ENCODE results near the gene ZNF764.
"Not testable (repeated sequence)": the region's sequence is repeated elsewhere in the genome, so short reads cannot be mapped to it uniquely, and the experiment has no call there.

ZNF764 gene

DNA sequence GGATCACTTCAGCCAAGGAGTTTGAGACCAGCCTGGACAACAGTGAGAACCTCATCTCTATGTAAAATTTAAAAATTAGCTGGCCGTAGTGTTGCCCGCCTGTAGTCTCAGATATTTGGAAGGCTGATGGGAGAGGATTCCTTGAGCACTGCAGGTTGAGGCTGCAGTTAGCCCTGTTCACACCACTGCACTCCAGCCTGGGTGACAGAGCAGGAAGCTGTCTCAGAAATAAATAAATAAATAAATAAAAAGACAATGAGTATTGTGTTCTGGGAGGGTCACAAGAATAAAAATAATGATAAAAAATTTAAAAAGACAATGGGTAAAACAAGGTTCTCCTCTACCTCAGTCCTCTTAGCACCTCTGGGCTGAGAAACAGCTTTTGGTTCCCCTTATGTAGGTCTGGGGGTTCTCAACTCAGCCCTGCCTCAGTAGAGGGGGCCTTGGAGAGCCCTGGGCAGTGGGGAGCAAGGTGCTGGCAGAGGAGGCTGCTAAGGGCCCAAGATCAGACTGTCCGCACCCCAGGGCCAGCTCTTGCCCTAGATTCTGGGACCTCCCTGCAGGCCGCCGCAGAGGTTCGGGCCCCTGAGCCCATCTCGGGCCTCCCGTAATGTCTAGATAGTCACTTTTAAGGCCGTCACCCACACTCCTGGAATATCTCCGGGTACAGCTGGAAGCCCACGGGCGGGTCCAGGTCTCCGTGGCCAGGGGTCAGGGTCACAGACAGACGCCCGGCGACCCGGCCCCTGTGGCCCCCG lies 3.4 kb downstream of the ZNF764 start:
- Histone ChIP-seq H3K36me3 (ENCODE audit: control insufficient read depth, insufficient read depth, low read length) (peaks cover 4% of the 10 kb centered on the region), H3K4me1 (ENCODE audit: control insufficient read depth, insufficient read depth, low read length) (peaks cover 5% of the 10 kb centered on the region)

DNA sequence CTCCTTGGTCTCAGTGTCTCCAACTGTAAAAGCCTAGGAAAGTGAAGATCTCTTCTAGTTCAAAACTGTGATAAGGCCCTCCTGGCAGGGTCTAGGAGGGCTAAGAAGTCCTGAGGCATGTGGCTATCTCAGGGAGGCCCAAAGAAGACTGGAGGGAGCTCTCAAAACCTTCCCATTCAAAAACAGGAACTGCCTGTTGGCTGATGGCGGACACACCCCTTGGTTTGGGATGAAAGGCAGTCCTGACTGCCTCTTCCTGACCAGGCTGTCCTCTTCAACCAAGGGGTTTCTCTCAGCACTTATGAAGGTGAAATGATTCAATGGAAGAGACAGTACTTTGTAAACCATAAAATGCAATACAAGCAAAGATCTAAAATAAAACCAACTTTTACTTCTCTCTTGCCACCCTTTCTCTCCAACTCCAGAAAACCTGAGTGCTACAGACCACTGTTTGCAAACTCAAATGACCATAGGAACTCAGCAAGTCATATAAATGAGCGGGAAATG lies 4.7 kb downstream of the ZNF764 start:
- Histone ChIP-seq H3K36me3 (ENCODE audit: control insufficient read depth, insufficient read depth, low read length) (peaks cover 4% of the 10 kb centered on the region), H3K4me3 (ENCODE audit: low read length) (no peak overlapping the region), H3K9ac (ENCODE audit: low read length) (no peak overlapping the region), H3K27ac (ENCODE audit: low read depth, low read length) (no peak overlapping the region), H3K27me3 (ENCODE audit: control insufficient read depth, insufficient read depth, low read length) (no peaks in the 10 kb centered on the region), H3K4me1 (ENCODE audit: control insufficient read depth, insufficient read depth, low read length) (peaks cover 5% of the 10 kb centered on the region)

More for the DNA sequence above, 3.4 kb downstream of the ZNF764 start:
- no peak overlapping the region for H3K4me3 ChIP-seq (ENCODE audit: low read length)
- H3K9ac ChIP-seq (ENCODE audit: low read length), result no peak overlapping the region
- no peaks in the 10 kb centered on the region for H3K27me3 ChIP-seq (ENCODE audit: control insufficient read depth, insufficient read depth, low read length)
- H3K27ac ChIP-seq (ENCODE audit: low read depth, low read length), result no peak overlapping the region

DNA sequence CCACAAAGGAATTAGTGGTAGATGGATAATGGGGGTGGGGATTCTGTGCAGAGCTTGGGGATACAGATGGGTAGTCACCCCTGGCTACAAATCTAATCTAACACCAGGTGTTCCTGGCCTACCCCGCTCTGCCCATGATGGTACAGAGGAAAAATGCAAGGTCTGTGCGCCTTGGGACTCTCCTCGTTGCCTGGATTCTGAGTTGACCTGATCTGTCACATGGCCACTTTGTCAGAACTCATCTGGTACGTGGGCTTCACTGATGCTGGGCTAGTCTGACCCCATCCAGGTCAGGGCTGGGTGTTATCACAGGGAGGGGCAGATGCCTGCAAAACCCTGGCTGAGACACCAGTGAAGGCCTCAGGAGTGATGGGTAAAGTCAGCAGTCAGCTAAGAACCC lies 5.2 kb downstream of the ZNF764 start:
- no peak overlapping the region for H3K9ac ChIP-seq (ENCODE audit: low read length)
- H3K36me3 ChIP-seq (ENCODE audit: control insufficient read depth, insufficient read depth, low read length), result peaks cover 4% of the 10 kb centered on the region
- no peak overlapping the region for H3K27ac ChIP-seq (ENCODE audit: low read depth, low read length)
- H3K4me1 ChIP-seq (ENCODE audit: control insufficient read depth, insufficient read depth, low read length), result peaks cover 5% of the 10 kb centered on the region
- no peak overlapping the region for H3K4me3 ChIP-seq (ENCODE audit: low read length)
- H3K27me3 ChIP-seq (ENCODE audit: control insufficient read depth, insufficient read depth, low read length), result no peaks in the 10 kb centered on the region

DNA sequence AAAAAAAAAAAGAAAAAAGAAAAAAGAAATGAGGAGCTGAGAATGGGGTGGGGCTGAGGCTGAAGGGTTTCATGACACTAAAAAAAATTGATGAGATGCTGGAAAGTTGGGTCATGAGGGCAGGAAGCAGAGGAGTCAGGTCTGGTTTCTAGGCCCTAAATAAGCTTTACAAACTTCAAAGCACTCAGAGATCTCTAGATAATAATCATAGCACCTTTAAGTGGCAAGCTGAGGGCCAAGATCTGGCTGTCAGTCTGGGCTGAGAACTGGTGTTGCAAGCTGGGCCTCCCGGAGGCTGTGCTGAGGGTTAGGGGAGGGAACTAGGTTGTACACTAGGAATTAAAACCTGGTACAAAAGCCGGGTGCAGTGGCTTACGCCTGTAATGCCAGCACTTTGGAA lies 6.4 kb downstream of the ZNF764 start:
- Histone ChIP-seq H3K27me3 (ENCODE audit: control insufficient read depth, insufficient read depth, low read length) (no peaks in the 10 kb centered on the region), H3K9ac (ENCODE audit: low read length) (no peak overlapping the region), H3K4me3 (ENCODE audit: low read length) (no peak overlapping the region), H3K4me1 (ENCODE audit: control insufficient read depth, insufficient read depth, low read length) (no peaks in the 10 kb centered on the region), H3K27ac (ENCODE audit: low read depth, low read length) (no peak overlapping the region), H3K36me3 (ENCODE audit: control insufficient read depth, insufficient read depth, low read length) (peaks cover 4% of the 10 kb centered on the region)

DNA sequence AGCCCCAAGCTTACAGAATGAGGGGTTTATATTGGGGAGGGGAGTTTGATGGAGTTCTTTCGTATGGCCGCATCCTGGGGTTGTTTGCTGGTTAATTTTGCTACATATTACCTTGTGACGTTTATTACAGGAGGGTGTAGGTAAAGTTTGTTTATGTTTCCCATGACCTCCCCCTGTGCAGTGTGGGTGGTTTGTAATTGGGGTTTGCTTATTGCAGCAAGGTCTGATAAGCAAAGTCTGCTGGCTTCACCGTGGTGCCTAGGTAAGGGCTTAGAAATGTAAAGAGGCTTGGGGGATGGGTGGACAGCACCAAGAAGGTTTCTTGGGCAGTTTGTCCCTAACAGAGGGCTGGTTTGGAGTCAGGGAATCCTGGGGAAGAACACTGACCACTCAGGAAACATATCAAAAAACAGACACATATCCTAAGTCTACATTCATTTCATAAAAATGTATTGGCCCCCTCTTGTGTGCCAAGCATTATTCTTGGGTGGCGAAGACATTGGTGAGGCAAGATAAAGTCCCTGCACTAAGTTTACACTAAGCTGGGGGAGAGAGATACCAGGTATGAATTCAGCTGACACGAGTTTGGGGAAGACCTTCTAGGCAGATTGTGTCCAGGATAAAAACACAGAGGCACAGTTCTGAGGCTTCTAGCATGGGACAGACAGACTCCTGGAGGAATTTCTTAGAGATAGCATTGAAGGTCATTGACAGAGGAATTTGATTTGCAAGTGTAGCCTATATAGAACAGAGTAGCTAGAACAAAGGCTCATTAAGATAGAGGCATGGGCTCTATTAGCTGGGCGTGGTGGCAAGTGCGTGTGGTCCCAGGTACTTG lies 9.5 kb downstream of the ZNF764 start:
- no peak overlapping the region for H3K9ac ChIP-seq (ENCODE audit: low read length)
- H3K4me1 ChIP-seq (ENCODE audit: control insufficient read depth, insufficient read depth, low read length), result no peaks in the 10 kb centered on the region
- no peaks in the 10 kb centered on the region for H3K36me3 ChIP-seq (ENCODE audit: control insufficient read depth, insufficient read depth, low read length)
- H3K27ac ChIP-seq (ENCODE audit: low read depth, low read length), result no peak overlapping the region
- H3K4me3 ChIP-seq (ENCODE audit: low read length), result no peak overlapping the region
- no peaks in the 10 kb centered on the region for H3K27me3 ChIP-seq (ENCODE audit: control insufficient read depth, insufficient read depth, low read length)

DNA sequence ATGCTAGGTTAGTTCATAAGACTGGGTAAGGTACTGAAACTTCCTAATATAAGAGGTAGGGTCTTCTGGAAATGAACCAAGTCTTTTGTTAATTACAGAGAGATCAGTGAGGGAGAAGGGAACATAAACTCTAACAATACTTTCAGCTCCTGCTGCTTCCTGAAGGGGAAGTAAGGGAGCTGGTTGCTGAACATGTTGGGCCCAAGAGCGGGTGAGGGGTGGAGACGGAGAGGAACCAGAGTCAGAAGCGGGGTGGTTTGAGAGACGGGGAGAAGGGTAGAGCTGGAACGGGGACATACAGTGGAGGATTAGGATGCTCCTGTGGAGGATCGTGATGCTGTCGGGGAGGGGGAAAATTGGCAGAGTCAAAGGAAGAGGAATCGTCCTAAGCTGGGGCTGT lies 12.1 kb downstream of the ZNF764 start:
- Histone ChIP-seq H3K4me3 (ENCODE audit: low read length) (no peak overlapping the region), H3K36me3 (ENCODE audit: control insufficient read depth, insufficient read depth, low read length) (no peaks in the 10 kb centered on the region), H3K9ac (ENCODE audit: low read length) (no peak overlapping the region), H3K27ac (ENCODE audit: low read depth, low read length) (no peak overlapping the region), H3K27me3 (ENCODE audit: control insufficient read depth, insufficient read depth, low read length) (no peaks in the 10 kb centered on the region), H3K4me1 (ENCODE audit: control insufficient read depth, insufficient read depth, low read length) (no peaks in the 10 kb centered on the region)

DNA sequence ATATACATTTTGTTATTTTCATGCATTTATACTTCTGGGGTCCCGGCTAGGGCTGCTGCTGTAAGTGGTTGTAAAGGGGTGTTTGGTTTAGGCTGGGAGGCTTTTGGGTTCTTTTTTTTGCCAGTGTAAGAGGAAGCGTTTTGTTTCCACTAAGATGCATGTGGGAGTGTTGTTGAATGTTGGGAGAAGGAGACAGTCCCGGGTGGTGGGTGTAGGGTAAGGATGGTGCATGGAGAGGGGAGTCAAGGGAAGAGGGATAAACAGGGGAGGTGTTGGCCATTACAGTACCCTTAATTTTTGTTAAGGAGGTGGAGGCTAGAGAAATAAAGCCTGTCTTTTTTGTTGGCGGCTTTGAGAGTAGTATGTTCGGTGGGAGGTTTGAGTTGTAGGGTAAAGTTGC lies 15.1 kb downstream of the ZNF764 start:
- no peak overlapping the region for H3K27ac ChIP-seq (ENCODE audit: low read depth, low read length)
- H3K4me3 ChIP-seq (ENCODE audit: low read length), result no peak overlapping the region
- no peak overlapping the region for H3K9ac ChIP-seq (ENCODE audit: low read length)
- H3K36me3 ChIP-seq (ENCODE audit: control insufficient read depth, insufficient read depth, low read length), result no peaks in the 10 kb centered on the region
- H3K27me3 ChIP-seq (ENCODE audit: control insufficient read depth, insufficient read depth, low read length), result no peaks in the 10 kb centered on the region
- no peaks in the 10 kb centered on the region for H3K4me1 ChIP-seq (ENCODE audit: control insufficient read depth, insufficient read depth, low read length)

DNA sequence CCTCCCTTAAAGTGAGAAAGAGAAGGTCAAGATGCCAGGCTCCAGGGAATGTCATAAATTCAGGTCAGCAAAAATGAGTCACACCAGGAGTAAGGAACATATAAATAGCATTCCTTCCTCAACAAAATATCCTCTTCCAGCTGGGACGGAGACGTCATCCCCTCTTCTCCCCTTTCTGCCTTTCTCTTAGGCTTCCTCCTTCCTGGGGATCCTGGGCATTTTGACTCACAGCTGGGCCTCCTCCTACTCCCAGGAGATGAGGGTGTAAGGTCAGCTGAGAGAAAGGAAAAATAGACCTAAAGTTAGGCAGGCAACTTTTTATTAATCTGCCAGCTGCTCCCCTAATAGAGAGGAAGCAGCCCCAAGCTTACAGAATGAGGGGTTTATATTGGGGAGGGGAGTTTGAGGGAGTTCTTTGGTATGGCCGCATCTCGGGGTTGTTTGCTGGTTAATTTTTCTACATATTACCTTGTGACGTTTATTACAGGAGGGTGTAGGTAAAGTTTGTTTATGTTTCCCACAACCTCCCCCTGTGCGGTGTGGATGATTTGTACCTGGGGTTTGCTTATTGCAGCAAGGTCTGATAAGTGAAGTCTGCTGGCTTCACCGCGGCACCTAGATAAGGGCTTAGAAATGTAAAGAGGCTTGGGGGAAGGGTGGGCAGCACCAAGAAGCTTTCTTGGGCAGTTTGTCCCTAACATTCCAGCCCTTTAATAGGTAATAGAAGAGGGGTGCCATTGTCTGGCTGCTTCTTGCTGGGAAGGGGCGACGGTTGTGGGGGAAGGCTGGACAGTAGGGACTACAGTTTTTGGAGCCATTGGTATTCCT lies 16.5 kb downstream of the ZNF764 start:
- Histone ChIP-seq H3K4me1 (ENCODE audit: control insufficient read depth, insufficient read depth, low read length) (no peaks in the 10 kb centered on the region), H3K4me3 (ENCODE audit: low read length) (no peak overlapping the region), H3K9ac (ENCODE audit: low read length) (no peak overlapping the region), H3K27ac (ENCODE audit: low read depth, low read length) (no peak overlapping the region), H3K36me3 (ENCODE audit: control insufficient read depth, insufficient read depth, low read length) (no peaks in the 10 kb centered on the region), H3K27me3 (ENCODE audit: control insufficient read depth, insufficient read depth, low read length) (no peaks in the 10 kb centered on the region)

DNA sequence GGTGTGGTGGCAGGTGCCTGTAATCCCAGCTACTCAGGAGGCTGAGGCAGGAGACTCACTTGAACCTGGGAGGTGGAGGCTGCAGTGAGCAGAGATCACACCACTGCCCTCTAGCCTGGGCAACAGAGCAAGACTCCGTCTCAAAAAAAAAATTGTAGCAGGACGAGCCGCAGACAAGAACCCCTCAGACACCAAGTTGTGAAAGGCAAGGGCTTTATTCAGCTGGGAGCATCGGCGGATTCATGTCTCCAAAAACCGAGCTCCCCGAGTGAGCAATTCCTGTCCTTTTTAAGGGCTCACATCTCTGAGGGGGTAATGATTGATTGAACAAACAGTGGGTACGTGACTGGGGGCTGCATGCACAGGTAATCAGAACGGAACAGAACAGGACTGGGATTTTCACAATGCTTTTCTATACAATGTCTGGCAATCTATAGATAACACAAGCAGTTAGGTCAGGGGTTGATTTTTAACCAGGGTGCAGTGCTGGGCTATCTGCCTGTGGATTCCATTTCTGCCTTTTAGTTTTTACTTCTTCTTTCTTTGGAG lies 17.2 kb downstream of the ZNF764 start:
- H3K4me3 ChIP-seq (ENCODE audit: low read length); H3K27me3 ChIP-seq (ENCODE audit: control insufficient read depth, insufficient read depth, low read length); H3K27ac ChIP-seq (ENCODE audit: low read depth, low read length); H3K9ac ChIP-seq (ENCODE audit: low read length); H3K4me1 ChIP-seq (ENCODE audit: control insufficient read depth, insufficient read depth, low read length); H3K36me3 ChIP-seq (ENCODE audit: control insufficient read depth, insufficient read depth, low read length): not testable (repeated sequence)

DNA sequence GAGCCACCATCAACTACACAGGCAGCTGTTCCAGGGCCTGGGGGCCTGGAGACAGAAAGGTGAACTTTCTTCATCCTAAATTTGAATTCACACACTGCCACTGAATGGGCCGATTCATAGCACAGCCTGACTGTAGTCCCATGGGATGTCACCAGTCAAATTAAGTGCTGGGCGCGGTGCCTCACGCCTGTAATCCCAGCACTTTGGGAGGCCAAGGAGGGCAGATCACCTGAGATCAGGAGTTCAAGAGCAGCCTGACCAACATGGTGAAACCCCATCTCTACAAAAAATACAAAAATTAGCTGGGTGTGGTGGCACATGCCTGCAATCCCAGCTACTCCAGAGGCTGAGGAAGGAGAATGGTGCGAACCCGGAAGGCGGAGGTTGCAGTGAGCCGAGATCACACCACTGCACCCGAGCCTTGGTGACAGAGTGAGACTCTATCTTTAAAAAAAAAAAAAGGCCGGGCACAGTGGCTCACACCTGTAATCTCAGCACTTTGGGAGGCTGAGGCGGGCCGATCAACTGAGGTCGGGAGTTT lies 18.1 kb downstream of the ZNF764 start:
- not testable (repeated sequence) for H3K9ac ChIP-seq (ENCODE audit: low read length); H3K27me3 ChIP-seq (ENCODE audit: control insufficient read depth, insufficient read depth, low read length); H3K27ac ChIP-seq (ENCODE audit: low read depth, low read length); H3K4me1 ChIP-seq (ENCODE audit: control insufficient read depth, insufficient read depth, low read length); H3K4me3 ChIP-seq (ENCODE audit: low read length); H3K36me3 ChIP-seq (ENCODE audit: control insufficient read depth, insufficient read depth, low read length)

DNA sequence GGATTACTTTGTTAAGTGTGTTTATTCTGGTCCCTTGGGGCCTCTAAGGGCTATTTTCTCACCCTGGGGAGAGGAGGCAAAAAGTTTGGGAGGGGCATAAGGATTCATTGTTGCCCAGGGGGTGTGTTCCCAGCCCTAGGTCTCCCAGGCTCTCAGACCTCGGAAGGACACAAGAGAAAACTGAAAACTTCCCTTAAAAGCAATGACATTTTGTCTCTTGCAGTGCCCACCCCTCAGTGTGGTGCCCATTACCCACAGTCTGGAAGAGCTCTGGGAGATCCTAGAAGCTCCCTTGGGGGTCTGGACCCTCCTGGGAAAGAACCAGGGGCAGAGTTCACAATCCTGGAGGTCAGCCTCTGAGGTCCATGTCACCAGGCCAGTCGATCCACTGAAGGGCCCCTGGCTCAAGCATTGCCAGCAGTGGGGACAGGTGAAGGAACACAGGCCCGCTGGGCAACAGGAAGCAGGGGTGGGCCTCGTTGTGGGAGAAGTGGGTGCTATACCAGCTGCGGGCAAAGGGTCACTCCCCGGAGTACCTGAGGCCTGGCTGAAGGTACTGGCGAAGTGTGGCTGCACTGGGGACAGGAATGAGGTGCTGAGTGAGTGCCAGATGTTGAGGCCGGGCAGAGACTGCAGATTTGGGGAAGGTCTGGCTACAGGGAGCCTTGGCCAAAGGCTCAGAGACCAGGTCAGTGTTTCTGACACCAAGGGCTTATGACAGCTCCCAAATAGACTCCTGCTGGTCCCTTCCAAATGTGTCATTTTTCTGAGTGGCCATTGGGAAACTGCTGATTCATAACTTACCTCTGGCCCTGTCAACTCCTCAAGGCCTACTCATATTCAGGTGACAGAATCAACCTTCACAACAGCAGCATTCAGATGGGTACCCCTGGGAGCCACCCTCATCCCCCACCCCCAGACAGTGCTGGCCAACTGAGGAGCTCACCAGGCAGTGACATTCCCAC lies 18.9 kb downstream of the ZNF764 start:
- H3K27me3 ChIP-seq (ENCODE audit: control insufficient read depth, insufficient read depth, low read length), result no peaks in the 10 kb centered on the region

More for the DNA sequence above, 18.9 kb downstream of the ZNF764 start:
- H3K36me3 ChIP-seq (ENCODE audit: control insufficient read depth, insufficient read depth, low read length), result no peaks in the 10 kb centered on the region
- no peak overlapping the region for H3K27ac ChIP-seq (ENCODE audit: low read depth, low read length)
- H3K4me3 ChIP-seq (ENCODE audit: low read length), result no peak overlapping the region
- no peak overlapping the region for H3K9ac ChIP-seq (ENCODE audit: low read length)
- no peaks in the 10 kb centered on the region for H3K4me1 ChIP-seq (ENCODE audit: control insufficient read depth, insufficient read depth, low read length)

All from rectal smooth muscle tissue (tissue), 1 donor.